ENCODE data around the gene SLC24A3.

The SLC24A3 gene

DNA sequence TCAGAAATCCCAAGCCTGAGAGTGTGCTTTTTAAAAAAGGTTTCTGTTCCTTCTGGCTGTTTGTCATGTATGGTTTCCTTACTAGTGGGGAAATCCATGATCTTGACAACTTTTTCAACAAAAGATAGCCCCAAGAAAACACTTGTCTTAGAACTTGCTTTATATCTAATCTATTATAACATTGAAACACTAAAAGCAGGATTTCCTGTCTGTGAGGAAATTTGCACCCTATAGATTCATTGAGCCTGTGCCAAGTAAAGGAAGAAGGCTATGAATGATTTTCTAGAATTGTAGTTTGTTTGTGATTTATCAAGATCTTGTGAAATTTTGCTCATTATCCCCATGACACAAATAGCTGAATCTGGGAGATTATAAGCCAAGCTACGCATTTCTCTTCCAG lies 307.0 kb downstream of the SLC24A3 start:
- no peak for DNase-seq

DNA sequence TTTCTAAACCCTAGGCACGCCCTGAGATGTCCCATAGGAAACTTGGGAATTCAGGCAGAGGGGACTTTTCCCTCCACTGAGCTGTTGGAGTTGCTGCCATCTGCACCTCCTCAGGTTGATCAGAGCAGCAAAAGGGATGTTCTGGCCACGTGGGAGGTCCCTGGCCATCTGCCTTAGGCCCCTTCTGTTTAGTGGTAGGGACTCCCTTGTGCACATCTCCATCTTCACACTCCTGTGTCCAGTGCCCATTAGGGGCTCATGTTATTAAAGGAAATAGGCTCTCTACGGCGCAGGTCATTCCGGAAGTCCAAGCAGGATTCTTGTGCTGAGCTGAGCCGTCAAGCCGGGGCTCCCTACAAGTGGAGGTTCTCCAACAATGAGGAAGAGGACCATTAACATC lies 307.8 kb downstream of the SLC24A3 start:
- DNase-seq, result no peak

DNA sequence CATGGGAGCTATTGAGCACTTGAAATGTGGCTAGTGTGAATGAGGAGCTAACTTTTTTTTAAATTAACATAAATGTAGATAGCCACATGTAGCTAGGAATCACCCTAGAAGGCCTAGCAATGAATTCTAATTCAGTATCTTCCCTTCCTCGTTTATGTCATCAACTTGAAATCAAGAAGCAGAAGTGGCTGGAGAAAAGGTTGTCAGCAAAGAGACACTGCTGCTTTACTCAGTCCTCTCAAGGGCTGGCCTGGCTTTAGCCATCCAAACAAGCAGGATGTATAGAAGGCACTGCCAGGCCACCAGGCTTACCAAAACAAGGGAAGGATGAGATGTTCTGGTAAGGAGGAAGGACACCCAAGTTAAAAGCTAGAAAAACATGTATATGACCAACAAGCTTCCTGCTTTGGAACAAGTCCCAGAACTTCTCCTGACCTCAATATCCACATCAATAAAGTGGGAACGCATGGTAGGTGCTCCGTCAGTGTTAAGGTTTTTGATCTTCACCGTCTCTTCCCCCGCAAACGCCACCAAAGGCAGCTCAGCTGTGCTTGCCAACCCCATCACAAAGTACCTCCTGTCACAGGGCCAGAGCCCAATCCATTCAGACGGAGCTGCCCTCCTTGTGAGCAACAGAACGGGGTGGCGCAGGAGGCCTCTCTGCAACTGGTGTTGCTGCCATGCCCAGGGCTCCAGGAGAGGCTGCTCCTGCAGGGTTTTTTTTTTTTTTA lies 309.8 kb downstream of the SLC24A3 start:
- DNase-seq, result peak; percentile 54

DNA sequence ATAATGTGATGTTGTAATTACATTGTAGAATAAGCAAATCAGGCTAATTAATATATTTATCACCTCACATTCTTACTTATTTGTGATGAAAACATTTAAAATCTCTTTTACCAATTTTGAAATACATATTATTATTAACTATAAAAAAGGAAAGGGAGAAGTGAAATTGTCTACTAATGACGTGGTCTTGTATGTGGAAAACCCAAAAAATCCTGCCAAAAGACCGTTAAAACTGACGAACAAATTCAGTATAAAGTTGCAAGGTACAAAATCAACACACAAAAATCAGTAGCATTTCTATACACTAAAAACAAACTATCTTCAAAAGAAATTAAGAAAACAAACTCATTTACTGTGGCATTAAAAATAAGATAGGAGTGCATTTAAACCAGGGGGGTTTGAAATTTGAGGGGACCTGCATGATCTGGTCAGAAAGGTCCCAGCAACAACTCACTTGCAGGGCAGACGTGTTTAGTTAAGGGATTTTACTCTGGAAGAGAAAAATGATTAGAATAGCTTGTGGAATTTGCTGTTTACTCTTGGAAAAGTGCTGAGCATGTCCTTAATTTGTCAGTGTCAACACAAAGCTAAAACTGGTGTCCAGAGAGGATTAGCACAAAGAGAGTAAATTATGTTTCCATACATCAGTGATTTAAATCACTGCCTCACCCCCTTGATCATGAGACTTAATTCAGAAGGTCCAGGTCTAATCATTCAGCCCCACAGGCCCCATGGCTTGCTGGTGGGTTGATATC lies 310.6 kb downstream of the SLC24A3 start:
- DNase-seq, result peak; percentile 31

DNA sequence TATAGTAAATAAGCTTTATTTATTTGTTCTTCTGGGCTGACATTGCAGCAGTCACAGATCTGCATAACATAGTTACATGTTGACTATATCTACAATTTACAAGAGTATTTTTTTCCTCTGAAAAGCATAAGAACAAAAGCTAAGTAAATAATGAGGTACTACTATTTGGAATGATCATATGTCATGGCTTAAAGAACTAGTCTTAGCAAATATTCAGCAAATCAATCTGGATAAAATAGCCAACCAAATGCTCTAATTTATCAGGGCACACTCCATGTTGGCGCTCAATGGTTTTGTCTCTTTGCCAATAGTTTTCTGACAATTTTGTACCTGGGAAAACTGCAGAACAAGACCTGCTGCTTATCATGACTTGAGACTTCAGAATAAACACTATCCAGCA lies 312.2 kb downstream of the SLC24A3 start:
- DNase-seq, result no peak

DNA sequence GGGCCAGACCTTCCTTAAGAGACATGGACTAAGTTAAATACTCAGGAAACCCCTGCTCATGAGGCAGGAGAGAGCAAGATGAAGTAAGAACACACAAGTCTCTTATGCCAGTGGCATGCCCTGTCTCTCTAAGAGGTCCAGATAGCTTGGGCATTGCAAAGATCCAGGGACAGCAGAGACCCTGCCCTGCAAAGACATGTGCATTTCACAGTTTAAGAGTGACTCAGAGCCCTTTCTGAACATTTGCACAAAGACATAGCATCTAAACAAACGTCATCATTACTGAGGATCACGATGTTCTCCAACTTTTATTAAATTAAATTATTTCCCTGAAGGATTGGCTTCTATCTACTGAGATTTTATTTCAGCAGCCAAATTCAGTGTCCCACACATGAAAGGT lies 315.1 kb downstream of the SLC24A3 start:
- DNase-seq, result no peak

DNA sequence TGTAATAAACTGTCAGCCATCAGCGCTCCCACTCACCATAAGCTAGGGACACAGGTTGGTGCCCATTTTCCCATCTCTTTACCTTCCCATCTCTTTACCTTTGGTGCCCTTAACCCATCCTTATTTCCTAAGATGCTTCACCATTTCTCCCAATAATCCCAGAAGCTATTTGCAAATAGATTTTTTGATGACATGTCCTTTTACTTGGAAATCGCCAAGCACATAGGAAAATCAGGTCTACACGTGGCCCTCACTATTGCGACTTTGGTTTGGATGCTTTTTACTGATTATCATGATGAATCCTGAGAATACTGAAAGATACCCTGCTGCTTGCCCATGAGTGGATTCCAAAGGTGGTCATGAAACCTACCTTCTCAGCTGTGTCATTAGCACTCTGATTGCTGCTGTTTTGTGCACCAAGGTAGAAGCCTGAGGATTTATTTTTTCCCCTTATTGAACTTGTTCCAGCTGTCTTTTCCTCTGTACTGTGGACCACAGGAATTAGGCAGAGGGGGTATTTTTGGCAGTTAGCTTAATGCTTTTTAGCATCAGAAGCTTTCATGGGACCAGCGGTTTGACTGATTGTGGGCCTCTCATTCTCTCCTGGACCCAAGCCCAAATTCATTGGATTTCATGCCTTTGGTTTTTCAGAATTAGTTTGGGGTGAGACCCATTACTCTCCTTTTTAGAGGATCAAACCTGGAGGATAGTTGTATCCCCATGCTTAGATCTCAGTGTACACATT lies 316.0 kb downstream of the SLC24A3 start:
- DNase-seq, result no peak

DNA sequence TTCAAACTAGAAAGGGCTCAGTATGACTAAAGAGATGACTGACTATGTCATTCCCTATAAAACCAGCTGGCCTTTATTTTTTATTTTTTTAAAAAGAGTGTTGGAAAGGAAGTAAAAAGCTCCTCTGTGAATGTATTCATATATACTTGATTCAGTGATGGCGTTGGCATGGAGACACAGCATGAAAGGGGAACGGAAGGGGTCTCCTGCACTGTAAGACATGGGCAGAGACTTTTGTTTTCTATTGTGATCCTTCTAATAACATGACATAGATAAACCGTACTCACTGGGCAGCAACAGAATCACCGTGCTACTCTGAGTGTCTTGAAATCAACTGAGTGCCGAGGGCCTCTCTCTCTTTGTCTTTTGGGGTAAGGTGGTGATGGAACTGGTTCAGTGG lies 317.6 kb downstream of the SLC24A3 start:
- no peak for DNase-seq

DNA sequence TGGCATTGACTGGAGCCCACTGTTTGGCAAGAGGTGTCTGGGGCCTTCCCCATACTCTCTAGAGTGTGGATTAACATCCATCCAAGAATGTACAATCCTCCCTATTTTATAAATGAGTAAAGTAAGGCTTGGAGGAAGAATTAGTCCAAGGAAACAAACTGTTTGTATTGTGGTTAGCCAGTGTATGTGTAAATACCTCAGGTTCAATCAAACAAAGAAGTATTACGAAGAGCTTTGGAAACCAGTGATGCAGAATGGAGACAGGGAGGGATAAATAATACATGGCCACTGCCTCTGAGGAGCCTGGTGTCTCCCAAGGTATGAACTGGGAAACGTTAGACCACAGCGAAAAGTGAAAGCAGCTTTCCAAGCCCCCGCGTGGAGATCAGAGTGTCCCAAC lies 319.0 kb downstream of the SLC24A3 start:
- DNase-seq, result no peak

DNA sequence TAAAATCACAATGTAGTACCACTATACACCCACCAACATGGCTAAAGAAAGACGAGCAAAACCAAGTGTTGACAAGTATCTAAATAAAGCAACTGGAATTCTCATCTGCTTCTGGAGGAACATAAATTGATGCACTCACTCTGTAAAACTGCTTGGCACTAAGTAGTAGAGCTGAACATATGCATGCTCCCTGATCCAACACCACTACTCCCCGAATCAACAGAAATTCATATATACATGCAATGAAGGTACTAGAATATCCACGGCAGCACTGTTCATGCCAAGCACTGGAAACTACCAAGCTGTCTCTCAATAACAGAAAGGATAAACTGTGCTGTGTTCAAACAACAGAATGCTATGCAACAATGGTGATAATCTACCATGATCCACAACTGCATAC lies 326.1 kb downstream of the SLC24A3 start:
- DNase-seq, result no peak

DNA sequence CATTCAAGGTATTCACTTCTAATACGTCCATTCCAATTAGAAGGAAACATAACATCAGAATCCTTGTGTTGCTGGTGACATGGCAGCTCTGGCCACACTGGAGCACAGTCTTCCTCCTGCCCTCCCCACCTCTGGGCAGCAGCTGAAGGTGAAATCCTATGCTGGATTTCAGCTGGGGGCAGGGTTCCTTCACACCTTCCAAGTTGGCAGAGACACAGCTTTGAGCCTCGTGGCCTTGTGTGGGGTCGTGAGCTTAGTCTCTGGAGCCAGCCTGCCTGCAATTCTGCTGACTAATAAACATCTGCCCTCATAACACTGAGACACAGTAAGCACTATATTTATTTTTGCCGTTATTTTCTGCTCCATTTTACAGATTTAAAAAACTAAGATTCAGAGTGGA lies 326.7 kb downstream of the SLC24A3 start:
- no peak for DNase-seq

DNA sequence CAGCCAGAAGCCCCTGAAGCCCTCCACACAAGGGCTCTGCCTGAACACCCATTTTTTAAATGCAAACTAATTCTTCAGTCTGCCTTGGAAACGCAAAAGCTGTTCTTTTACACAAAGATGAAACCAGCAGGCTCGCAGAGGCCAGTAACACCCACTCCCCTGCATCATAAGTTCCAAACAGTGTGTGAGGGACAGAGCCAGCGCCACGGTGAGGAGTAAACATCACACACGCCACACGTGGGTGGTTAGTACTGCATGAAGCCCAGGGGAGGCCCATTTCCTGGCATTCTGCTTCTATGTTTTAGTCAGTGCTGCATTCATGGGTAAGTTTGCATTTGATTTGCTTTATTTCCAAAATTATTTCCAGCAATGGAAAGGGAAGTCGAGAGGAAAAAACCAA lies 327.9 kb downstream of the SLC24A3 start:
- DNase-seq, result no peak

DNA sequence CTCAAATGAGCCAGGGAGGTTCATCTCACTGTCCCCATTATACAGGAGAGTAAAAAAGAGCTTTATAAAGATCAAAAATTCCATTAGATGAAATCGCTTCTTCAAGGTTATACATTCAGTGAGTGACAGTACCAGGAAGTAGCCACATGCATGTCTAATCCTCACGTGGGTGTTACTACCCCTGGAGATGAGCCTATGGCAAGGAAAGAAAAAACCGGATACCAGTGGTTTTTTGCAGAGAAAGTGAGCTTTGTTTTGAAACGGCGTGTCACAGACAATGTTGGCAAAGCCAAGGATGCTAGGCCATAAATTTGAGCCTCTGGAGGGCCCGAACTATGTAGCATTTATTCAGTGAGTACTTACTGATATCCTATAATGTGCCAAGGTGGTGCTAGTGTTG lies 330.7 kb downstream of the SLC24A3 start:
- DNase-seq, result peak; percentile 31

DNA sequence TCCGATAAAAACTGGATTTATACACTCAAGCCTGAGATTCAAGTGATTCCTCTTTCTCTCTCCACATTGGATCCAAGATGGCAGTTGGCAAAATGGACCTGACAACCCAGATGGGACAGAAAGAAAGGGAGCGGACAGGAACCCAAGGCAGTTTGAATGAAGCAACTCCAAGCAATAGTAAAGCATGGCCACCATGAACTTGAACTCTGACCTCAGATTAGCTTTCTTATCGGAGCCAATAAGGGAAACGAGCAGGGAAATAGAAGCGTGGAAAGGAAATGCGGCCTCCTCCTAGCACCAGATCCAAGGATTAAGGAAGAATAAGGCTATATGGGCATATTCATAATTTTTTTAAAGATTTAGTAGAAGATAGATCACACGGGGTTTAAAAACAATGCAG lies 332.2 kb downstream of the SLC24A3 start:
- no peak for DNase-seq

DNA sequence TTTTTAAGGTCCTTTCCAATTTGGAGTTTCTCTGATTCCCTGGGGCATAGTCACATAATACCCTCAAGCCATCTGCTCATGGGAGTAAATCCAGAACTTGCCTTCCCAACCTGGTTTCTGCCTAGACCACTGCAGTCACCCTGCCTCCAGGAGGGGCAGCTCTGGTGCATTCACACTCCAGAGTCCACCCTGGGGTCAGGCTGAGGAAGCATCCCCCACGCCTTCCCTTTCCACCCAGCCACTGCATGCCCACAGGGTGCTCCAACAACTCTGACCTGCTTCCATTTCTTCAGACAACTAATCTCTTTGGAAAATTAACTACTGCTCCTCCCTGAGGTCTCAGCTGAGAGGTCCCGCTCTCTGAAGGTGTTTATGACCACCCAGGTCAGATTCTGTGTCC lies 334.2 kb downstream of the SLC24A3 start:
- DNase-seq, result no peak

DNA sequence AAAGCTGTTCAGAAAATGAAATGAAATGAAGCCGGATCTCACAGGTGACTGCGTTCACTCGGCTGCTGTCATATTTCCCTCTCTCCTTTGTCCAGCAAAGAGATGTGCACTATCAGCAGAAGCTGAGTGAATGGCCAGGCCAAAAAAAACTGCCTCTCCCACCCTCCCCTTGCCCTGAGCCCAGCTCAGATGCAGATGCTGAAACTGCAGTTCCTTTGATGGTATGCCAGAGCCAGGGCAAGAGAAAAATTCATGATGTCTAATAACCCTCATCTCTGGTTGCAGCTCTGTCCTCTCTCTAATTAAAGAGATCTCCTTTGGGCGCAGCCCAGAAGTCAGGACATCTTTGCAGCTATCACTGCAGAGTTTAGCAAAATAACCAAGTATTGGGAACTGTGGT lies 335.1 kb downstream of the SLC24A3 start:
- DNase-seq, result no peak

DNA sequence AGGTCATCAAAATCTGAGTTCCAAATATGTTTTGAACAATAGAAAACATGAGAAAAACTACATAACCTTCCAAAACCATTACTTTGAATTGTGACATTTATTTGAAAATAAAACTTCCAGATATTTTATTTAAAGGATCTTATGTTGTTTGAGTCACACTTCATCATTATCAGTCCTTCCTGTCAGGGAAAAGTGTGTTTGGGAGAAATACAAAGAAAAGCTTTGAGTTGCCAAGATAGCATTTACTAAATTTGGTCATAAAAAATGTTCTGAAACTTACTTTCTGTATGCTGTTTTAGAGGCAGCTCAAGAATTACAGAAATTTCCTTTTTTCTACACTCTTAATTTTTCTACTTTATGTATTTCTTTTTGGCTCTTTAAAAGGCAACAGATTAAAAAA lies 337.5 kb downstream of the SLC24A3 start:
- no peak for DNase-seq

DNA sequence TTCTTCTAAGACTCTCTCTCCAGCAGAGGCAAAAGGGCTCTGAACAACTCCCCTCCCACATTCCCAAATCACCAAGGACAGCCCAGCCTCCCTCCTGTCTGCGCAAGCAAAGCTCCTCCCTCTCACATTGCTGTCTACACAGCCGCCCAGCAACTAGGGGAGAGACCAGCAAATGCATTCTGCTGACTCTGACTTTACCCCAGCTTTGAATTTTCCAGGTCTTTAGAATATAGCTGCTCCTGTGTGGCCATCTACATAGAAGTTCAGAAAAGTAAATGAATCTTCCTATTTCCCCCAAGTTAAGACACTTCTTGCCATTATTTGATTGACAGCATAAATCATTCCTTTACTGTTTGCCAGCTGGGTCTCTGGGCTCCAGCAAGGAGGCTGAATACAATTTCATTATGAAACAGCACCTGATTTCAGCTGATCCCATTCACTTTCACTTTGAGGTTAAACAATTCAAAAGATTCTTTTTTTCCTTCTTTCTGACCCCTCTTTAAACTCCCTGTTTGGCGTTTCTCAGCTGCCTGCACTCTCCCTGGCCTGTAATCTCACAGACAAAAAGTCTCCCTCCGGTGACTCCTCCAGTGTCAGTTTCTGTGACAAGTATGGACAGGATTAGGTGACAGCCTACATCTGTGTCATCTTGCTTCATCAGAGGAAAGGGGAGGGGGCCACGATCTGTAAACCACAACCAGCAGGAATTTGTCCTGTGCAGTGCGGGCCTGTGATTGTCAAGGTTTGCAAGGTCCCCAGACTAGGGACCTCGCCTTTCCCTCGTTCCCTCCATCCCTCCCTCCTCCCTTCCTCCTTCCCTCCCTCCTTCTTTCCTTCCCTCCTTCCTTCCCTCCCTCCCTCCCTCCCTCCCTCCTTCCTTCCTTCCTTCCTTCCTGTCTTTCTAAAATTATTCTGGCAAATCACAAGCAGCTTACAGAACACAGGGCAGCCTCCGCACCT lies 340.1 kb downstream of the SLC24A3 start:
- DNase-seq, result no peak

DNA sequence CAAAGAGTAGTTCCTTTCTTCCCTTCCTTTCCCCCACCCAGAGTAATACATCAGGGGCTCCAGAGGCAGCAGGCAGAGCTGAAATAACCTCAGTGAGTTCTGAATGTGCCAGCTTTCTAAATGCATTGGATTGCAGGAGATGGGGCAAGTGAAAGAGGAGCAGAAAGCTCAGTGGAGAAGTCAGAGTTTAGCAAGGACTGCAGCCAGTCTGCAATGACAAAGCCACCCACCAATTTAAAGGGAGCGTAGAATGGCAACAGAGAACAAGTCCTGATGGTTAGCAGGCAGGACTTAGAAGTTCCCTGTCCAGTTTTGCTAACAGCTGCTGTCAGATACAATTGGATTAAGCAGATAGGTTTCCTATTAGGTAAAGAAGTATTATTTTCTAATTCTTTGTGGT lies 342.2 kb downstream of the SLC24A3 start:
- no peak for DNase-seq

DNA sequence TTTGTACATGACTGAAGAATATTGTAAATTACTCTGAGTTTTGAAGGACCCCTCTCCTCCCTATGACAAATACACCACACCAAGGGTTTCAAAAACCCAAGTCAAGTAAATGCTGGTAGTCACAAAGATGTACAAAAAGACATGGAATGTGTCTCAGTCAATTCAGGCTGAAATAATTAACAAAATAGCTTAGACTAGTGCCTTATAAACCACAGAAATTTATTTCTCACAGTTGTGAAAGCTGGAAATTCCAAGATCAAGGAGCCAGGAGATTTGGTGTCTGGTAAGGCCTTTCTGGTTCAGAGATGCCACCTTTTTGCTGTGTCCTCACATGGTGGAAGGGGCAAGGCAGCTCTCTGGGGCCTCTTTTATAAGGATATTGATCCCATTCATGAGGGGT lies 343.3 kb downstream of the SLC24A3 start:
- DNase-seq, result no peak

DNA sequence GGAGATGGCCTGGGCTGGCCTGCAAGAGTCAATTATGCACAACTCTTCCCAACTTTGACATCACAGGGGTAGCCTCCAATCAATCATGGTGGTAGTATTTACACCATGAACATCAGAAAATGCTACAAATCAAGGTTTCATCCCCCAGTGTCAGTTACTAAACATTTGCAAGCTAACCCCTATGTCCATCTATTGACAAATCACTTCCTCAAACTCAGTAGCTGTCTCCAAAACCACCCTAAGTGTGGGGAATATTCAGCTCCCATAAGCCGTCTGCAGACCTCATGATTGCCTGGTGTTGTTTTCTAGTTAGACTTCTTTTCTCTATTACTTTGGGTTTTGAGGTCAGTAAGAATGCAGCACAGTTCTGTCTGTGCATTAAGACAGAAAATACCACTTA lies 344.8 kb downstream of the SLC24A3 start:
- peak; percentile 17 for DNase-seq

DNA sequence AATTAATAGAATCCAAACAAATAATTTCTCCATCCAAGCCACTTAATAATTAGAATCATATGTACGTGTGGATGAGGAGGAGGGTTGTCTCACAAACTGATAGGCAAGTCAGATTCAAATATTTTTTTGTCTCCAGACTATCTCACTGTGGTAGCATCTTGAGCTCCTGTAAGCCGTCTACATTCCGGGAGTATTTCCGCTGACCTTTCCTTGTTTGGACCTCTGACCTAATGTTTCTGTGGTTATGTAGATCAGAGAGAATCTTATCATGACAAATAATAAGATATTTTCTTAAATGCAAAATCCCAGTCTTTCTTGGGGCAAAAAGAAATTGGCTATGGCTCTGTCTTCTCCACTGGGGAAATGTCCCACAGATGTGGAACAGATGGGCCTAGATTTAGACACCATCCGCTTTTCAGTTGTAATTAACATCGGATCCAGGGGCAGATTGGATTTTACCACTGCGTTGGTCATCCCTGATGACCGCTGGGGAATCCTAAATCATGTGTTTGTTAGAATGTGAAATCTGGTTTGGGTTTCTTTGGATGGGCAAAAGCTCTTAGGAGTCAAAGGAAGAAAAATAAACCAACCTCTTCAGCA lies 348.5 kb downstream of the SLC24A3 start:
- DNase-seq, result no peak

All from suppressor macrophage treated with lipopolysaccharide for 4 hours (primary cell).